ENCODE data around the gene MCM7. TPM values are rescaled to one million over a fixed set of nuclear protein-coding genes. Genes with fewer than 3 reads are reported as not detected.

Gene MCM7
- total and polyA plus RNA-seq, 2 of the 13 experiments (the other 11 are each of a cell fraction or from before 2014, with no cell fraction given): 84.5 to 214 TPM

- TF ChIP-seq THYN1 (CRISPR knock-in tag; IDR thresholded peaks at IDR 0.05; ENCODE audit: borderline replicate concordance, low read depth): 0 out of 2 replicates have a peak, but pooled peaks have one; percentile 85
- peak; percentile 53; the same call in 1 of the 2 replicates for TF ChIP-seq ZNF839 (CRISPR knock-in tag; IDR thresholded peaks at IDR 0.05; ENCODE audit: borderline replicate concordance)
- TF ChIP-seq MXD1 (CRISPR knock-in tag; IDR thresholded peaks at IDR 0.05): peak; percentile 94
- TF ChIP-seq ATRX (CRISPR knock-in tag; IDR thresholded peaks at IDR 0.05; ENCODE audit: borderline replicate concordance): no peak; the same call in 1 of the 2 replicates
- TF ChIP-seq ZSCAN30 (CRISPR knock-in tag; IDR thresholded peaks at IDR 0.05): peak; percentile 67; the same call in 1 of the 2 replicates
- TF ChIP-seq AGO1 (IDR thresholded peaks at IDR 0.05; ENCODE audit: low read depth, low read length, poor library complexity, severe bottlenecking): peak; percentile 47
- TF ChIP-seq ZNF792 (CRISPR knock-in tag; IDR thresholded peaks at IDR 0.05): peak; percentile 94
- TF ChIP-seq SMAD3 (CRISPR knock-in tag; IDR thresholded peaks at IDR 0.05): peak; percentile 87
- TF ChIP-seq, protein P1, sequence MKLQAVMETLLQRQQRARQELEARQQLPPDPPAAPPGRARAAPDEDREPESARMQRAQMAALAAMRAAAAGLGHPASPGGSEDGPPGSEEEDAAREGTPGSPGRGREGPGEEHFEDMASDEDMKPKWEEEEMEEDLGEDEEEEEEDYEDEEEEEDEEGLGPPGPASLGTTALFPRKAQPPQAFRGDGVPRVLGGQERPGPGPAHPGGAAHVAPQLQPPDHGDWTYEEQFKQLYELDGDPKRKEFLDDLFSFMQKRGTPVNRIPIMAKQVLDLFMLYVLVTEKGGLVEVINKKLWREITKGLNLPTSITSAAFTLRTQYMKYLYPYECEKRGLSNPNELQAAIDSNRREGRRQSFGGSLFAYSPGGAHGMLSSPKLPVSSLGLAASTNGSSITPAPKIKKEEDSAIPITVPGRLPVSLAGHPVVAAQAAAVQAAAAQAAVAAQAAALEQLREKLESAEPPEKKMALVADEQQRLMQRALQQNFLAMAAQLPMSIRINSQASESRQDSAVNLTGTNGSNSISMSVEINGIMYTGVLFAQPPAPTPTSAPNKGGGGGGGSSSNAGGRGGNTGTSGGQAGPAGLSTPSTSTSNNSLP (IDR thresholded peaks at IDR 0.05; ENCODE audit: low read depth, low read length): no peak
- no peak for TF ChIP-seq NFIB (CRISPR knock-in tag; IDR thresholded peaks at IDR 0.05; ENCODE audit: borderline replicate concordance)
- peak; percentile 95; the same call in 1 of the 2 replicates for TF ChIP-seq CBX5 (CRISPR knock-in tag; IDR thresholded peaks at IDR 0.05; ENCODE audit: borderline replicate concordance)
- no peak for TF ChIP-seq RAD51 (IDR thresholded peaks at IDR 0.05; ENCODE audit: borderline replicate concordance)
- no peak for TF ChIP-seq SMAD9 (CRISPR knock-in tag; IDR thresholded peaks at IDR 0.05)
- no peak for TF ChIP-seq ZNF484 (CRISPR knock-in tag; IDR thresholded peaks at IDR 0.05; ENCODE audit: borderline replicate concordance, low read depth)
- TF ChIP-seq REPIN1 (CRISPR knock-in tag; IDR thresholded peaks at IDR 0.05; ENCODE audit: borderline replicate concordance, low read depth): peak; percentile 98
- TF ChIP-seq SALL2 (CRISPR knock-in tag; IDR thresholded peaks at IDR 0.05): peak; percentile 76
- TF ChIP-seq GATA4 (IDR thresholded peaks at IDR 0.05; ENCODE audit: borderline replicate concordance, low read depth): 0 out of 2 replicates have a peak, but pooled peaks have one; percentile 23
- TF ChIP-seq CCDC6 (CRISPR knock-in tag; IDR thresholded peaks at IDR 0.05): peak; percentile 96; the same call in 1 of the 2 replicates
- TF ChIP-seq ZNF460 (CRISPR knock-in tag; IDR thresholded peaks at IDR 0.05; ENCODE audit: borderline replicate concordance): no peak; the same call in 1 of the 2 replicates
- TF ChIP-seq ZNF331 (CRISPR knock-in tag; IDR thresholded peaks at IDR 0.05): peak; percentile 91; the same call in 1 of the 2 replicates
- no peak; the same call in 1 of the 2 replicates for TF ChIP-seq ZNF142 (CRISPR knock-in tag; IDR thresholded peaks at IDR 0.05)
Observed at GRCh38 chr7:100081535-100082102, 19.6 kb downstream of the MCM7 start, which contains the start of gene ZNF3 (continued).

Data from HepG2 (cell line).